K562 (cell line): ENCODE results near the gene YTHDC2. TPM values are rescaled to one million over a fixed set of nuclear protein-coding genes. Genes with fewer than 3 reads are reported as not detected.

Experiments used
- ATAC-seq: fragments of 200-7000 bp; cut with Tn5 transposase; 3 replicates; pipeline ENCODE4 v1.9.1; 2020; ENCODE audit warnings: moderate library complexity
- BruUV-seq: library from RNA; stranded (reverse); fragments of 400-500 nt; replicated peaks from 2 replicates; lab custom pipeline; 2021; lab: Mats Ljungman, UMichigan
- CTCF ChIA-PET: fragments of 300-600 bp; formaldehyde crosslinking; extraction: SDS; loops from one replicate; lab custom pipeline; 2021; ENCODE audit warnings: low intra/inter-chr PET ratio; lab: Yijun Ruan, JAX
- POLR2A ChIA-PET: fragments of 300-600, 350-650 bp; sonication (Branson Sonifier 250); formaldehyde crosslinking; extraction: SDS; loops from one replicate; lab custom pipeline; 2021; ENCODE audit warnings: antibody characterized with exemption, inconsistent platforms; lab: Yijun Ruan, JAX
- DNase-seq, 4 experiments: peaks; one replicate each; pipeline versions ENCODE4 v3.0.0 to v3.0.0-alpha.2; 2011 to 2018; ENCODE audit warnings: low spot score in 3 of 4, mixed read lengths in 3 of 4; ENCODE audit errors: extremely low read depth in 1 of 4
- FAIRE-seq: peaks from 2 replicates; lab custom pipeline; 2011; peaks lifted over from hg19 to GRCh38; lab: Jason Lieb, UNC
- H2AFZ ChIP-seq: 2 replicates; pipeline ENCODE4 v1.6.0; 2011; ENCODE audit warnings: low read depth, low read length, control low read depth, inconsistent platforms
- H3K27ac ChIP-seq: fragments of 200-600 bp; 3 replicates; pipeline ENCODE4 v1.8.0; 2011; ENCODE audit warnings: low read depth, mild to moderate bottlenecking, control low read depth, inconsistent platforms, low read length, moderate library complexity, mixed read lengths; ENCODE audit errors: extremely low read depth
- H3K27me3 ChIP-seq, 2 experiments: fragments of 300-600 bp in 1 of 2; 2 replicates in 1 of 2; 3 replicates in 1 of 2; pipeline versions ENCODE4 v1.6.0 to v1.8.0; 2011; ENCODE audit warnings: inconsistent platforms in 2 of 2, low read length in 2 of 2, mild to moderate bottlenecking in 1 of 2, mixed read lengths in 1 of 2, moderate library complexity in 1 of 2; ENCODE audit not compliant: control insufficient read depth in 2 of 2, insufficient read depth in 2 of 2
- H3K36me3 ChIP-seq: fragments of 300-600 bp; 3 replicates; pipeline ENCODE4 v1.8.0; 2011; ENCODE audit warnings: mild to moderate bottlenecking, low read length, inconsistent platforms; ENCODE audit not compliant: control insufficient read depth, insufficient read depth
- H3K4me1 ChIP-seq, 2 experiments: fragments of 200-600 bp in 1 of 2; replicated peaks in 1 of 2; 2 replicates in 1 of 2; 3 replicates in 1 of 2; pipeline versions ENCODE4 v1.5.1 to v1.8.0; 2011; ENCODE audit warnings: inconsistent platforms in 2 of 2, low read length in 2 of 2, mild to moderate bottlenecking in 1 of 2, mixed read lengths in 1 of 2, moderate library complexity in 1 of 2; ENCODE audit not compliant: control insufficient read depth in 2 of 2, insufficient read depth in 2 of 2
- H3K4me2 ChIP-seq: 2 replicates; pipeline ENCODE4 v1.6.1; 2011; ENCODE audit warnings: low read length, control low read depth, inconsistent platforms, mixed read lengths; ENCODE audit not compliant: insufficient read depth
- H3K4me3 ChIP-seq: fragments of 200-600 bp; sonication (generic), shearing (Covaris generic); 2 replicates; pipeline ENCODE4 v1.5.1; 2016; ENCODE audit warnings: control low read depth, inconsistent platforms
- H3K79me2 ChIP-seq: fragments of 200-600 bp; 3 replicates; pipeline ENCODE4 v1.8.0; 2011; ENCODE audit warnings: low read length, inconsistent platforms; ENCODE audit not compliant: control insufficient read depth, insufficient read depth
- H3K9ac ChIP-seq, 2 experiments: 2 replicates each; pipeline versions ENCODE4 v1.6.0 to v1.6.1; 2011; ENCODE audit warnings: low read depth in 2 of 2, low read length in 2 of 2, control low read depth in 1 of 2, inconsistent platforms in 1 of 2, mild to moderate bottlenecking in 1 of 2, mixed read lengths in 1 of 2; ENCODE audit not compliant: insufficient read depth in 1 of 2
- H3K9me1 ChIP-seq: one replicate; pipeline ENCODE4 v1.6.0; 2011; ENCODE audit warnings: inconsistent platforms, mild to moderate bottlenecking, low read length, moderate library complexity; ENCODE audit not compliant: control insufficient read depth, insufficient read depth
- H3K9me3 ChIP-seq: replicated peaks from 2 replicates; pipeline ENCODE4 v1.5.1; 2011; ENCODE audit warnings: low read depth, low read length, inconsistent platforms; ENCODE audit not compliant: control insufficient read depth, insufficient read depth
- H4K20me1 ChIP-seq: replicated peaks from 2 replicates; pipeline ENCODE4 v1.6.1; 2011; ENCODE audit warnings: low read length, inconsistent platforms, mixed read lengths; ENCODE audit not compliant: control insufficient read depth, insufficient read depth
- ARID3A ChIP-seq: IDR thresholded peaks from 2 replicates; pipeline ENCODE4 v1.6.1; 2012; ENCODE audit warnings: low read depth, low read length, improper control_type of control experiment, borderline replicate concordance
- SMARCC2 ChIP-seq: fragments of 450-650 bp; IDR thresholded peaks from 2 replicates; pipeline ENCODE4 v1.6.1; 2017; ENCODE audit warnings: antibody characterized with exemption, moderate library complexity, mild to moderate bottlenecking, low read depth
- ZNF121 ChIP-seq: sonication (generic); formaldehyde crosslinking; conservative IDR thresholded peaks from 2 replicates; pipeline ENCODE4 v1.8.0; 2022; ENCODE audit warnings: missing genetic modification reagents
- ZNF41 ChIP-seq: fragments of 250-450 bp; sonication (Bioruptor Pico); conservative IDR thresholded peaks from 2 replicates; pipeline ENCODE4 v1.4.0; 2020; ENCODE audit warnings: mild to moderate bottlenecking
- WGBS: fragments of 100-300 bp; shearing (Covaris generic); methylation state at CpG from one replicate; pipeline ENCODE4 v1.1.6; 2016; ENCODE audit warnings: low coverage, mixed read lengths; ENCODE audit not compliant: insufficient coverage; ENCODE audit errors: missing lambda C conversion rate; 5-methylcytosine and 5-hydroxymethylcytosine counted together
- in situ Hi-C: fragments of 300-500 bp; cut with MboI; formaldehyde crosslinking; loops from 4 replicates; pipeline ENCODE4 v1.15.0; 2018; ENCODE audit warnings: inconsistent platforms, mixed read lengths
- intact Hi-C: fragments of 100-400 bp; cut with micrococcal nuclease; formaldehyde crosslinking; loops from 2 replicates; pipeline ENCODE4 v1.14.2; 2022
- polyA plus RNA-seq, 8 experiments: library from polyadenylated mRNA; depleted of rRNA in 4 of 8; stranded (reverse) in 5 of 8; unstranded in 3 of 8; fragments of >200 nt; fragmentation: Nextera tagmentation in 2 of 8; fragmentation: Illumina TruSeq in 1 of 8; extraction: Ambion mirVana in 2 of 8; extraction: Trizol in 1 of 8; gene quantifications; 2 replicates each; pipeline versions ENCODE4 v1.2.1 to v1.2.3, GENCODE V29; 2011 to 2014; ENCODE audit warnings: inconsistent platforms in 1 of 8, missing spikeins in 1 of 8
- total RNA-seq, 7 experiments: library from RNA; depleted of rRNA in 6 of 7; stranded (reverse); fragments of >200 nt in 6 of 7; fragmentation: Illumina TruSeq in 2 of 7; extraction: Trizol in 2 of 7; gene quantifications; 2 replicates each; pipeline versions ENCODE4 v1.2.1 to v1.2.3, GENCODE V29; 2011 to 2021; ENCODE audit warnings: low replicate concordance in 1 of 7

The YTHDC2 gene
- total and polyA plus RNA-seq, 9 of the 15 experiments (the other 6 are each of a cell fraction or from before 2014, with no cell fraction given), result 2.7 to 21.6 (median 15.9) TPM

DNA sequence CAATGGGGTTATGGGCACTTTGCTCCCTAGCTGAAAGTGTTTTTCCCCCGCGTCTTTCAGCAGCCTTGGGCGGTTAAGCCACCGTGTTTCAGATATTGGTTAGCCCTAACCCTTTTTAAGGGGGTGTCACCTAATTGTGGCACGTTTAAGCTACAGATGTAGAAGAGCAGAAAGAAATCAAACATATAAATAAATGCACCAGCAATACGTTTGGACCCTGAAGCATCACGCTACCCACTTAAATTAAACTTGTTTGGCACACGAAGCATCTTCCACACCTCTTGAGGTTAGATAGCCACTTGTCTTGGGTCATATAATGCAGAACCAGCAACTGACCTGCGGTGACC is 768 bp downstream of the YTHDC2 start:
- peak overlapping the region; percentile 91 to 99 for H3K9ac ChIP-seq
- peaks cover 5% of the 10 kb centered on the region for H3K9me3 ChIP-seq
- ChIA-PET CTCF (no interaction called here), POLR2A (interaction anchor here (1.2 kb wide), 1 partner anchor 54 kb away, joined by 3 read pairs; no protein-coding TSS in a partner anchor)
- DNase-seq, result peak in 3 of 4 experiments; percentile 9 to 47 (median 9)
- intact Hi-C loops (loop anchor here (5.0 kb wide), 2 partner anchors 93 to 177 kb away; no protein-coding TSS in a partner anchor), in situ Hi-C loops (no loop called here)
- peak overlapping the region; percentile 96 for H3K4me2 ChIP-seq
- H3K4me3 ChIP-seq, result peak overlapping the region; percentile 80
- no peaks in the 10 kb centered on the region for H3K9me1 ChIP-seq
- peak overlapping the region; percentile 95 for H2AFZ ChIP-seq
- peak; percentile 64; the same call in 2 of the 3 replicates for ATAC-seq
- WGBS, result 1% methylated on average over 9 of the region's 9 CpGs
- 0 out of 2 replicates have a peak, but pooled peaks have one; percentile 18 for TF ChIP-seq SMARCC2
- no peak for TF ChIP-seq ARID3A
- peaks cover 0 to 6% of the 10 kb centered on the region in 2 experiments; a peak in 2 of 5 replicates for H3K4me1 ChIP-seq
- H4K20me1 ChIP-seq, result no peaks in the 10 kb centered on the region
- BruUV-seq, result no TSS peak
- FAIRE-seq, result no peak
- H3K79me2 ChIP-seq, result peaks cover 36% of the 10 kb centered on the region
- peaks cover 35% of the 10 kb centered on the region for H3K36me3 ChIP-seq
- H3K27ac ChIP-seq, result peak overlapping the region; percentile 90
- no peaks in the 10 kb centered on the region for H3K27me3 ChIP-seq

DNA sequence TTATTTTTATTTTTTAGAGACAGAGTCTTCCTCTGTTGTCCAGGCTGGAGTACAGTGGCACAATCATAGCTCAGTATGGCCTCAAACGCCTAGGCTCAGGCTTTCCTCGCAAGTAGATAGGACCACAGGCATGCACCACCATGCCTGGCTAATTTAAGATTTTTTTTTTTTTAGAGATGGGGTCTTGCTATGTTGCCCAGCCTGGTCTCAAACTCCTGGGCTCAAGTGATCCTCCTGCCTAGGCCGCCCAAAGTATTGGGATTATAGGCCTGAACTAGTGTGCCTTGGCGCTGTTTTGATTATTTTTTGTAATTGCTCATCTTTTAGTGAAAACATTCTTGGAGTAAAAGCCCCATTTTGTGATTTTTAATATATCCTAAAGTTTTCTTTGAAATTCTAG is 5.4 kb downstream of the YTHDC2 start:
- no peak for TF ChIP-seq ZNF41 (CRISPR knock-in tag)
- TF ChIP-seq ZNF121 (CRISPR knock-in tag), result peak; percentile 93
- Histone ChIP-seq H3K4me3 (no peak overlapping the region), H4K20me1 (no peaks in the 10 kb centered on the region), H2AFZ (no peak overlapping the region), H3K9me3 (no peaks in the 10 kb centered on the region), H3K27ac (no peak overlapping the region), H3K79me2 (peaks cover 49% of the 10 kb centered on the region), H3K9me1 (no peaks in the 10 kb centered on the region), H3K36me3 (peaks cover 52% of the 10 kb centered on the region), H3K27me3 (no peaks in the 10 kb centered on the region), H3K4me1 (peaks cover 0 to 3% of the 10 kb centered on the region in 2 experiments; a peak in 2 of 5 replicates), H3K4me2 (no peak overlapping the region), H3K9ac (no peak overlapping the region)
- WGBS, result 96% methylated on average over 4 of the region's 4 CpGs
- ChIA-PET POLR2A (no interaction called here), CTCF (no interaction called here)
- DNase-seq, result no peak
- no peak for FAIRE-seq
- intact Hi-C loops (no loop called here), in situ Hi-C loops (no loop called here)
- no TSS peak for BruUV-seq
- no peak for ATAC-seq
